GM10847 (cell line): ENCODE data around the gene QSER1.

Experiments used
- POLR2A ChIP-seq: IDR thresholded peaks from 2 replicates; pipeline ENCODE4 v1.6.1; 2011; ENCODE audit not compliant: insufficient read length; ENCODE audit errors: extremely low read depth

The QSER1 gene

GRCh38 chr11:32962016-32962415, 69.4 kb downstream of the QSER1 start:
- TF ChIP-seq POLR2A, result no peak

- no peak for TF ChIP-seq POLR2A
These were observed 71.1 kb downstream of the QSER1 start for GRCh38 chr11:32963721-32964120.

- TF ChIP-seq POLR2A, result no peak
These were observed 75.9 kb downstream of the QSER1 start for GRCh38 chr11:32968541-32968940.

- TF ChIP-seq POLR2A, result no peak
These were observed 80.2 kb downstream of the QSER1 start for GRCh38 chr11:32972781-32973180.

- no peak for TF ChIP-seq POLR2A
These were observed 90.0 kb downstream of the QSER1 start for GRCh38 chr11:32982626-32983025.

- TF ChIP-seq POLR2A, result no peak
These were observed 90.9 kb downstream of the QSER1 start for GRCh38 chr11:32983506-32983905.

- TF ChIP-seq POLR2A, result no peak
These were observed 93.0 kb downstream of the QSER1 start for GRCh38 chr11:32985600-32985999.

- TF ChIP-seq POLR2A, result no peak
These were observed 95.2 kb downstream of the QSER1 start for GRCh38 chr11:32987851-32988250.

GRCh38 chr11:32990481-32990880, 97.9 kb downstream of the QSER1 start:
- TF ChIP-seq POLR2A, result no peak

- TF ChIP-seq POLR2A, result no peak
These were observed 98.8 kb downstream of the QSER1 start for GRCh38 chr11:32991427-32991826.

GRCh38 chr11:32991898-32992297, 99.3 kb downstream of the QSER1 start:
- no peak for TF ChIP-seq POLR2A

- TF ChIP-seq POLR2A, result no peak
These were observed 107.6 kb downstream of the QSER1 start for GRCh38 chr11:33000181-33000580.

- TF ChIP-seq POLR2A, result no peak
These were observed 108.7 kb downstream of the QSER1 start for GRCh38 chr11:33001281-33001680.

- TF ChIP-seq POLR2A, result no peak
These were observed 109.3 kb downstream of the QSER1 start for GRCh38 chr11:33001751-33002542.

- no peak for TF ChIP-seq POLR2A
These were observed 112.6 kb downstream of the QSER1 start for GRCh38 chr11:33005175-33005574.

GRCh38 chr11:33006010-33006409, 113.4 kb downstream of the QSER1 start:
- TF ChIP-seq POLR2A, result no peak

GRCh38 chr11:33013755-33014154, 121.1 kb downstream of the QSER1 start:
- TF ChIP-seq POLR2A, result no peak
